ENCODE results near the gene SH3BP5L. TPM values are rescaled to one million over a fixed set of nuclear protein-coding genes. Genes with fewer than 3 reads are reported as not detected.
"Not testable (repeated sequence)": the region's sequence is repeated elsewhere in the genome, so short reads cannot be mapped to it uniquely, and the experiment has no call there.

Gene SH3BP5L
- total RNA-seq, 1 donor from 2014 or later = 33.7 TPM

DNA sequence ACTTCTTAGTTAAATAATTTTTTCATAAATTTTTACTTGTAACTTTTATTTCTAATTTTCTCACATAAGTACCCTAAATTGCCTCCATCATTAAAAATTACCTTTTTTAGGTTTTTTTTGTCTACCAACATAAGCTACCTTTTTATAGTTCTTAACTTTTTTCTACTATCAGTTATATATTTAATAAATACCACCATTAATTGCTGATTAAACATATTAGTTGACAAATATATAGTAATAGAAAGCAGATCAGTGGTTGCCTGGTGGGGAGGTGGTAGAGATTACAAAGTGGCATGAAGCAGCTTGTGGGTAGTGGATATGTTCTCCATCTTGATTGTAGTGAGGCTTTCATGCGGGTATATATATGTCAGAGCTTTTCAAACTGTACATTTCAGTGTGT is 6.1 kb upstream of the SH3BP5L start:
- Mint-ChIP-seq H3K27ac (no peak overlapping the region), H3K27me3 (peaks cover 13% of the 10 kb centered on the region), H3K9me3 (no peaks in the 10 kb centered on the region), H3K4me3 (no peak overlapping the region), H3K4me1 (ENCODE audit: unreplicated experiment) (peaks cover 6% of the 10 kb centered on the region), H3K36me3 (no peaks in the 10 kb centered on the region)
- no peak for DNase-seq (ENCODE audit: extremely low spot score, unreplicated experiment)
- TF ChIP-seq, protein P1, sequence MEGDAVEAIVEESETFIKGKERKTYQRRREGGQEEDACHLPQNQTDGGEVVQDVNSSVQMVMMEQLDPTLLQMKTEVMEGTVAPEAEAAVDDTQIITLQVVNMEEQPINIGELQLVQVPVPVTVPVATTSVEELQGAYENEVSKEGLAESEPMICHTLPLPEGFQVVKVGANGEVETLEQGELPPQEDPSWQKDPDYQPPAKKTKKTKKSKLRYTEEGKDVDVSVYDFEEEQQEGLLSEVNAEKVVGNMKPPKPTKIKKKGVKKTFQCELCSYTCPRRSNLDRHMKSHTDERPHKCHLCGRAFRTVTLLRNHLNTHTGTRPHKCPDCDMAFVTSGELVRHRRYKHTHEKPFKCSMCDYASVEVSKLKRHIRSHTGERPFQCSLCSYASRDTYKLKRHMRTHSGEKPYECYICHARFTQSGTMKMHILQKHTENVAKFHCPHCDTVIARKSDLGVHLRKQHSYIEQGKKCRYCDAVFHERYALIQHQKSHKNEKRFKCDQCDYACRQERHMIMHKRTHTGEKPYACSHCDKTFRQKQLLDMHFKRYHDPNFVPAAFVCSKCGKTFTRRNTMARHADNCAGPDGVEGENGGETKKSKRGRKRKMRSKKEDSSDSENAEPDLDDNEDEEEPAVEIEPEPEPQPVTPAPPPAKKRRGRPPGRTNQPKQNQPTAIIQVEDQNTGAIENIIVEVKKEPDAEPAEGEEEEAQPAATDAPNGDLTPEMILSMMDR (conservative IDR thresholded peaks at IDR 0.05) = no peak

DNA sequence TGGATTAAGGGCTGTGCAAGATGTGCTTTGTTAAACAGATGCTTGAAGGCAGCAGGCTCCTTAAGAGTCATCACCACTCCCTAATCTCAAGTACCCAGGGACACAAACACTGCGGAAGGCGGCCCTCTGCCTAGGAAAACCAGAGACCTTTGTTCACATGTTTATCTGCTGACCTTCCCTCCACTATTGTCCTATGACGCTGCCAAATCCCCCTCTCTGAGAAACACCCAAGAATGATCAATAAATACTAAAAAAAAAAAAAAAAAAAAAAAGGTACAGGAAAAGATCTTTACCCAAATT is 5.0 kb upstream of the SH3BP5L start:
- DNase-seq (ENCODE audit: extremely low spot score, unreplicated experiment); H3K27ac Mint-ChIP-seq; H3K4me1 Mint-ChIP-seq (ENCODE audit: unreplicated experiment); H3K4me3 Mint-ChIP-seq; H3K9me3 Mint-ChIP-seq; H3K36me3 Mint-ChIP-seq: not testable (repeated sequence)
- H3K27me3 Mint-ChIP-seq = peaks cover 13% of the 10 kb centered on the region

DNA sequence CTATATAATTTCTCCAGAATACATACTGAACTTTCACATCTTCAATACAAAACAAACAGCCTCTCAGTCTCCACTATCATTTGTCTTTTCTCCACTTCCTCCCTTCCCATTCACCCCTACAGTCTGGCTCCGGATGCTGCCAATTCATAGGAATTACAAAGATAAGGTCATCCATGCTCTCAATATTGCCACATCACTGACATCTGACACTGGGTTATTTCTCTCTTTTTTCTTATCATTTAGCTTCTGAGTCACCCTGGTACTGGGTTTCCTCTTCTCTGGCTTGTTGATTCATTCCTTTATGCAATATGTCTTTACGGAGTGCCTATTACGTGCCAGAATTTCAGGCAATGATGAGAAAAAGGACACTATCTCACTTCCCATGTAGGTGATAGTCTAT is 3.1 kb upstream of the SH3BP5L start:
- no peak overlapping the region for H3K27ac Mint-ChIP-seq
- no peaks in the 10 kb centered on the region for H3K9me3 Mint-ChIP-seq
- peaks cover 12% of the 10 kb centered on the region for H3K27me3 Mint-ChIP-seq
- DNase-seq (ENCODE audit: extremely low spot score, unreplicated experiment) = no peak
- peak overlapping the region; percentile 23 for H3K4me3 Mint-ChIP-seq
- TF ChIP-seq, protein P1 (conservative IDR thresholded peaks at IDR 0.05) = no peak
- peaks cover 20% of the 10 kb centered on the region for H3K4me1 Mint-ChIP-seq (ENCODE audit: unreplicated experiment)
- peaks cover 7% of the 10 kb centered on the region for H3K36me3 Mint-ChIP-seq

DNA sequence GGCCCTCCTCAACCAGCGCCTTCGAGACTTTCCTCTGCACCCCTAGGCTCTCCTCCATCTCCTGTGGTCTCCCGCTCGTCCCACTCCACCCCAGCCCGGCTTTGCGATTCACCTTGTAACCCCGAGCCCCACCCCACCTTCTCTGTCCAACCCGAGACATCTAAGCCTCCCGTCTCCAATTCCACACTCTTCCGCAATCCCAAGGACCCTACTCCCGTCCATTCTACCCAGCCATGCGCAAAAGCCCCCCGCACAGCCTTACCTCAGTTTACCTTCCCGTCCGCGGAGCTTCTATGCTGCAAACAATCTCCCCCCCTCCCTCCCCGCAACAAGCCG is 174 bp downstream of the SH3BP5L start:
- H3K9me3 Mint-ChIP-seq = no peaks in the 10 kb centered on the region
- H3K36me3 Mint-ChIP-seq = peaks cover 9% of the 10 kb centered on the region
- TF ChIP-seq, protein P1 (conservative IDR thresholded peaks at IDR 0.05) = no peak
- no peak for DNase-seq (ENCODE audit: extremely low spot score, unreplicated experiment)
- H3K4me1 Mint-ChIP-seq (ENCODE audit: unreplicated experiment) = peaks cover 40% of the 10 kb centered on the region
- peak overlapping the region; percentile 96 for H3K4me3 Mint-ChIP-seq
- peak overlapping the region; percentile 97 for H3K27ac Mint-ChIP-seq
- no peaks in the 10 kb centered on the region for H3K27me3 Mint-ChIP-seq

DNA sequence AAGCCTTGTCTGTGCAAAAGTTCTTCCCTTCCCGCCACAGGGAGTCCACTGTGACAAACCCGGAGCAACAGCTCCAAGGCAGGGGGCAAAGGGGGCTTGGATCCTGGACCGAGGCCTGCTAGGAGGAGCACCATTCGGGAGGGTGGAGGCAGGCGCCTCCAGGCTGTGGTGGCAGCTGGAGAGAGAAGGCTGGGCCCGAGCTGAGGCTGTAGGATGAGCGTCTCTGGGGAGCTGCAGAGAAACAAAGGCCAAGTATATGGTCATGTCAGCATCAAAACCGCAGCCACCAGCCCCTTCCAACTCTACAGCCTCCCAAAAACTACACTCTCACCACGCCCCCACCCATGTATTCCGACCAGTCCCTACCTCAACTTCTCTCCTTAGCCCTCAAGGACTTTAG is 579 bp downstream of the SH3BP5L start:
- DNase-seq (ENCODE audit: extremely low spot score, unreplicated experiment) = no peak
- peaks cover 12% of the 10 kb centered on the region for H3K36me3 Mint-ChIP-seq
- H3K9me3 Mint-ChIP-seq = no peaks in the 10 kb centered on the region
- peak overlapping the region; percentile 97 for H3K27ac Mint-ChIP-seq
- no peaks in the 10 kb centered on the region for H3K27me3 Mint-ChIP-seq
- TF ChIP-seq, protein P1 (conservative IDR thresholded peaks at IDR 0.05) = no peak
- peaks cover 41% of the 10 kb centered on the region for H3K4me1 Mint-ChIP-seq (ENCODE audit: unreplicated experiment)
- H3K4me3 Mint-ChIP-seq = peak overlapping the region; percentile 96

DNA sequence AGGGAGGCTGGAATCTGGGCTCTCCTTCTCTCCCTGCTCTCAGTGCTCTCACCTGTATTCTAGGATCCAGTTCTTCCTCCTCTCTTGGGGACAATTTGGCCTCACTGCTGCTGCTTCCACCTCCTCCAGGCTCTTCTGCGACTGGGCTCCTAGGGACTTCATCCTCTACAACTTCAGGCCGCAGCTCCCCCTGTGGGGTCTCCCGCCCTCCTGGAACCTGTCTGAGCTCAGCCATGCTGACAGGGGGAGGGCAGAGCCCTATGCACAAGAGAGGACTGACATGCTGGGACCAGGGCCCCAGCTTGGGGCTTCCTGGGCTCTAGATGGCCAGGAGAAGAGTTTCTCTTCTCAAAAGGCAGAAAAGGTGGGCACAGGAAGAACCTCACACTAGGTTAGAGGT is 1.0 kb downstream of the SH3BP5L start:
- no peak for DNase-seq (ENCODE audit: extremely low spot score, unreplicated experiment)
- TF ChIP-seq, protein P1 (conservative IDR thresholded peaks at IDR 0.05) = no peak
- Mint-ChIP-seq H3K4me1 (ENCODE audit: unreplicated experiment) (peaks cover 41% of the 10 kb centered on the region), H3K36me3 (peaks cover 12% of the 10 kb centered on the region), H3K4me3 (peak overlapping the region; percentile 96), H3K27me3 (no peaks in the 10 kb centered on the region), H3K27ac (peak overlapping the region; percentile 97), H3K9me3 (no peaks in the 10 kb centered on the region)
